Dermis microvascular lymphatic vessel endothelial cell (primary cell): ENCODE results near the gene KLF16. TPM values are rescaled to one million over a fixed set of nuclear protein-coding genes. Genes with fewer than 3 reads are reported as not detected.
A peak's percentile ranks its signal among the peaks of the same experiment; 100 is the strongest.

ENCODE experiments used
- DNase-seq, 2 donors: peaks; one replicate each; pipeline versions ENCODE4 v3.0.0 to v3.0.0-alpha.2; 2010; ENCODE audit warnings: low read depth in 2 of 2
- total RNA-seq: library from RNA; depleted of rRNA; stranded (reverse); fragments of >200 nt; gene quantifications from 2 replicates; pipeline ENCODE4 v1.2.1, GENCODE V29; 2014

Gene KLF16
- total RNA-seq, 1 donor from 2014 or later: 3.7 TPM

DNA sequence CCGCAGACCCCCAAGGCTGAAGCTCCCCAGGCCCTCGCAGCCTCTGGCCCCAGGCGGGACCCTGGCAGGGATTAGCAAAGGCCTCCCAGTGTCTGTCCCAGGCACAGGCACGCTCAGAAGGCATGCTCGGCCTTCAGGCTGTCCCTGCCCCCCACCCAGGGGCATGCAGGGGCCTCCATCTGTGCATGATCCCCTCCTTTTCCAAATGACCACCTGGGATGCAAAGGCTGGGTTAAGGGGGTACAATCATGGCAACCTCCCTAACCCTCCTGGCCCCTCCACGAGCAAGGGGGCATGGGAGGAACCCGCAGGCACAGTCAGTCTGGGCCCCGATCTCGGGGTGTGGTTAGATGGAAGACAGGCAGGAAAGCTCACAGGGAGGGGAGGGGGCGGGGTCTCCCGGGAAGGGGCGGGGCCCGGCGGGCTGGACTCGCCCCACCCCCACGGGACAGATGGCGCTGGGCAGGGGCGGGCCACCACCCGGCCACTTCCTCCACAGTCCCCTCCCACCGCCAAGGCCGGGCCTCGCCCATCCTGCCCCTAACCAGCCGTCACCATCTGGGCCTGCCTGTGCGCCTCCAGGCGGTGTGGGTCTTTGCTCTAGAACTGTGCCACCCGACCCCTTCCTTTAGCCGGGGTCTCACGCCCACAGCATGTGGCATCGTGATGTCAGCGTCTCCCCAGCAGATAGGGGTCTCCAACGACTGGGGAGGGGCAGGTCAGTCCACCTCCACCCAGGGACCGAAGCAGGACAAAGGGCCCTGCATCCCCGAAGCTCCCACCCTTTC lies 8.1 kb downstream of the KLF16 start:
- peak; percentile 69 to 88 for DNase-seq

DNA sequence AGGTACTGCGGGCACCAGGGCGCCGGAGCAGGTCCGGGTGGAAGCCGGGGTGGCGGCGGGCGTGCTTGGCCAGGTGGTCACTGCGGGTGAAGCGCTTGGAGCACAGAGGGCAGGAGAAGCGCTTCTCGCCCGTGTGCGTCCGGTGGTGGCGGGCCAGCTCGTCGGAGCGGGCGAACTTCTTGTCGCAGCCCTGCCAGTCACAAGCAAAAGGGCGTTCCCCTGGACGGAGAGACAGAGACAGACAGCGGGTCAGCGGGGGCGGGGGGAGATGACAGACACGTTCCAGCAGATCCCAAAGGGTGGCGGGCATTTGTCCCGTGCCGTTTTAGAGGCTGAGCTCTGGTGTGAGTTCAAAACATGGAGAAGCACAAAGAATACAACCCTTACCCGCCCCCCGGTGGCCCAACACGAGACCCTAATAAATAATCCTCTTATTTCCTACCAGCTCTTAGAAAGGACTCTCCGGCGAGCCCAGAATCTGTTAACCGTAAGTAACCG lies 8.8 kb downstream of the KLF16 start:
- DNase-seq: no peak

GRCh38 chr19:1854039-1854541 lies 9.3 kb downstream of the KLF16 start:
- no peak for DNase-seq

DNA sequence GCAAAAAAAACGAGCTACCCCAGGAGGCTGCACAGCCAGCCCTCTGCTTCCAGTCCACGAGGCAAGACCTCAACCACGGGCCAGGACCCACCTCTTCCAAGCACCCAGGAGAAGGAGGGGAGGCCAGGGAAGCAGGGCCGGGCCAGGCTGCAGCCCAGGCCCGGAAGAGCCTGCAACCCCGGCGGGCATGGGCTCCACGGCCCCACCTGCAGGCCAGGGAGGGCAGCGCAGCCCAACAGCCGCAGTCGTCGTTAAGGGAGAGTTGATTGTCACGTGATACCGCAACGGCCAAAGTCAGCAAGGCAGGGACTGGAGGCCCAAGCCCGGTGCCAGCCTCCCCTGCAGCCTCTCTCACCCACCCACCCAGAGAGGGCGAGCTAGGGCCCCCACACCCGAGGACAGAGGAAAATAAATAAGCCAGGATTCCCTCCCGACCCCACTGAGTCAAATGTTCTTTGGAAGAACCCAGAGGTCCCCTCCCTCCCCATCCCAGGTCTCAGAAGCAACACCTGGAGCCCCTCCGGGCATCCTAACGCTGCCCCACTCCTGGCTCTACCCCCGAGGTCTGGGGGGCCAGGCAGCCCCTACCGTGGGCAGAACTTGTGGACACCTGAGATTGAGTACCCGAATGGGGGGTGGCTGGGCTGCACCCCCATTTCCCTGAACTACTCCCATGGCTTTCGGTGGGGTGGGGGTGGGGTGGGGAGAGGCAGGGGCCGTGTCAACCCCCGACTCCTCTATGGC lies 9.9 kb downstream of the KLF16 start:
- peak; percentile 60 to 80 for DNase-seq

DNA sequence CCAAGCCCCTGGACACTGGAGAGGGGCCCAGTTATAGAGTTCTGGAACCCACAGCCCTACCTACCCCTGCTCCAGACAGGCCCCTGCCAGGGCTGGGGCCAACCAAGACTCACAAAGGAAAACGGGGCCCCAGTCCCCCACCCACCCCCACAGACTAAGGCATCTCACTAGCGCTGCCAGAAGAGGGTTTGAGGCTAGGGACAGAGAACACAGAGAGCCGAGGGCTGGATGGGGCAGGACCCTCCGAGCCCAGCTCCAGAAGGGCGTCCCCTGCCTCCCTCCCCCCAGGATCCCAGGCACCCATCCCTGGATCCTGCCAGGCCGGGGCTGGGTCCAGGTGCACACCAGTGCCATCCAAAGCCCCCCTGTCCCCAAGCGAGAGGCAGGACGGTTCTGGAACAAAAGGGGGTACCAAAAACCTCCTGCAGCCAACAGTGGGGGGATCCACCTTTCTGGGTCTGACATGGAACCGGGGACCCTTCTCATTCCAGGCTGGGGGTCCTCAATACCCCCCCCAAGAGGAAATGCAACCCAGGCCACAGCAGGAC lies 10.7 kb downstream of the KLF16 start:
- no peak for DNase-seq

DNA sequence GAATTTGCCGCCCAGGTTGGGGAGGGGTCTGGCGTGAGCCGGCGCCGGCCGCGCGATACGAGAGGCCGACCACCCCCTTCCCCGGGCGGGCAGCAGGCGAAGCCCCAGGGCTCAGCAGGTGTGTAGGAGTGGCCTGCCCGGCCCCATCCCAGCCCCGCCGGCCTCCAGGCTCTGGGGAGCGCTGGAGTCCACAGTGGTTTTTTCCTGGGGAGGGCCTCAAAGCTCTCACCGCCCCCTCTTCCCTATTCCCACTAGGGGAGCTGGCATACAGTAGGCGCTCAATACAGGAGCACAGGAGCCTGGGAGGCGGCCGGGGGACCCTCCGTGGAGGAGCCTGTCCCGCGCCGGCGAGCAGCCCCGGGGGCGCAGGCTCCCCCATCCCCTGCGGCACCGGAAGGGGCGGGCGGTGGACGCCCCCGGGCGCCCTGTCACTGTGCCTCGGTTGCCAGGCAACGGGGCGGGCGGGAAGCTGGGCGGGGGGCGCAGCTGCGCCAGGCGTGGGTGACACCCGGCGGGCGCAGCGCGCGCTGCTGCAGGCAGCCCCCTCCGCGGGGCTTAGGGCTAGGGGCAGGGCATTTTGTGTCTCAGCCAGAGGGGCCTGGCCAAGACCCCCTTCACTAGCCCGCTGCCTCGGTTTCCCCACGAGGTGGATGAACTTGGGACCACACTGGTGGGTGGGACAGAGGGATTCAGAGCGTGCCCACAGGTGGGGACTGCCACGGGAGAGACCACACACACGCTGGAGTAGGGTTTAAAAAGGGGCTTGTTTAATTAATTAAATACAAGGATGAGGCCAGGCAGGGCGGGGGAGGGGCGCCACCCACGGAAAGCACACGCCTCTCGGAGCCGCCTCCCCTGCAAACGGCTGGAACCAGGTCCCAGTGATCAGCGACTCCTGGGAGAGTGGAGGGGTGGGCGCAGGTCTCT lies 11.5 kb downstream of the KLF16 start:
- no peak for DNase-seq

DNA sequence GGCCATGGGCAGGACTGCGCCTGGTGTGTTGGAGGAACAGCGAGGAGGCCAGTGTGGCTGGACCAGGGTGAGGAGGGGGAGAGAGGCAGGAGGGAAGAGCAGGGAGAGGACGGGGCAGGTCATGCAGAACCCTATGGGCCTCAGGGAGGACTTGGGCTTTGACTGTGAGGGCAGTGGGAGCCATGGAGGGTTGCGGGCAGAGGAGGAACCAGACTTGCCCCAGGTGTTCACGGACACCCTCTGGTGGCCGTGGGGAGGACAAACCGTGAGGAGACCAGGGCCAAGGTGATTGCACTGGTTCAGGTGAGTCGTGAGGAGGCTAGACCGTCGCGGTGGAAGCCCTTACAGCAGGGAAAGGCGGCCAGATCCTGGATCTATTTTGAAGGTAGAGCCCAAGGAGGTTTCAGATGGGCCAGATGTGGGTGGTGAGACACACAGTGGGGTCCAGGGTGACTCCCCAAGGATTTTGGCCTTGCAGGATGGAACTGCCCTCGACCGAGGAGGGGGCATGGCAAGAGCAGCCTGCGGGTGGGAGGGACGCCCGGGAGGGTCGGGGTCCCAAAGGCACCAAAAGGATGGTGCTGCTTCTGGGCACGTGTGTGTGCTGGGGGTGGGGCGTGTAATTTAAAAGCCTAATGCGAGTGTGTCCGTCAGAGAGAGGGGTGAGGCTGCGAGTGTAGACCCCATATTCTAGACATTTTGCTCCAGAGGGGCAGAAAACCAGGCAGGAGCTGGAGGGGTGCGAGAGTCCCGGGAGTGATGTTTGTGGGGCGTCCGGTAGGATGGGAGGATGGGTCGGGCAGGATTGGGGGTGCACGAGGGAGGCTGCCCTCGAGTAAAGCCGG lies 12.3 kb downstream of the KLF16 start:
- no peak for DNase-seq

- no peak for DNase-seq
These were observed 13.4 kb downstream of the KLF16 start for GRCh38 chr19:1849886-1850398.

DNA sequence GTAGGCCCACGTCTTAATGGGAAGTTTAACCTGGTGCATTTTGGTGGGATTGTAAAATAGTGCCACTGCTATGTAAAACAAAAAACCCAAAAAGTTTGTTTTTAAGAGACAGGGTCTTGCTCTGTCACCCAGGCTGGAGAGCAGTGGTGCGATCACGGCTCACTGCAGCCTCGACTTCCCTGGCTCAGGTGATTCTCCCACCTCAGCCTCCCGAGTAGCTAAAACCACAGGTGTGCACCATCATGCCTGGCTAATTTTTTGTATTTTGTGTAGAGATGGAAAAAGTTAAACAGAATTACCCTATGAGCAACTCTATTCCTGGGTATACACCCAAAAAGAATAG lies 14.3 kb downstream of the KLF16 start:
- DNase-seq: no peak

GRCh38 chr19:1848399-1849131 lies 14.8 kb downstream of the KLF16 start, which contains the start of gene REXO1:
TSS of gene REXO1 (minus strand) at chr19:1848483. CDS start at chr19:1848358, 125 bp downstream.
- peak; percentile 83 to 94 for DNase-seq

DNA sequence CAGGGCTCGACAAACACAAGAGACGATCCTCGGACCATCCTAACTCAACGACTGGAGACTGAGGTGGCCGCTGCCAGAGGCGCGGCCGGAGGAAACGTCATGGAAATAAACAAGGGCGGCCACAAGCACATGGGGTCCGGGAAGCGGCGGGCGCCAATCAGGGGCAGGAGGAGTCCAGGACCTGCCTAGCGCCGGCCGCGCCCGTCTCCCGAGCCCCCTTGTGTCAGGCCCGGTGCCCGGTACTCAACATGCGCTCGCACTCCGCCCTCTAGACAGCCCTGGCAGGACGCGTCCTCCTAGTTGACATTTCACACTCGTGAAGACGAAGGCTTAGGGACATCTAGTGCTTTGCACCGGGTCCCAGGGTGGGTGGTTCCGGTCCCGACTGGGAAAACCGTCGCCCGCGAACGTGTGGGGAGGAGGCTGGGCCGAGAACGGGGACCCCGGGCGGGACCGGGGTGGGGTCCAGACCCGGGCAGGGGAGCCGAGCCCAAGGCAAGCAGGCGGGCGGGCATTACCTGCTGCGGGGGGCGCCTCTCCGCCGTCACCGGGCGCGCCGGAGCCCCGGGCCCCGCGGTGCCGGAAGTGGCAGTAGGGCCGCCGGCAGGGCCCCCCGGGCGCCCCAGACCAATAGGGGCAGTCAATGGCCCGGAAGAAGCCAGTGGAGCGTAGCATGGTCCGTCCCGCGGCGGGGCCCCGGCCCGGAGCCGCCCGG lies 15.5 kb downstream of the KLF16 start:
- DNase-seq: peak; percentile 70 to 88

DNA sequence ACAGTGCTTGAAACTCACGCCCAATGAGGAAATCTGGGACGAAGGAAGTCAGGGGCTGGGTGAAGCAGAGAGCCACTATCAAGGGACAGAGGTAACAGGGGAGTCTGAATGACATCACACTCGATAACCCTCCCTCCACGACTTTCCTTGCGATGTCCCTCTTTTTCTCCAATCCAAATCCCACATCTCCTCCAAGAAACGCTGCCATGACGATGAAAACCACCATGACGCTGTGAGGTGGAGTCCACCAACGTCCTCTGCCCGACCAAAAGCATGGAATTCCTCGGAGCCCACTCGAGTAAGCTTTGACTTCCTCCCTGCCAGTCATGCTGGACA lies 16.1 kb downstream of the KLF16 start:
- no peak for DNase-seq

GRCh38 chr19:1846517-1847204 lies 16.7 kb downstream of the KLF16 start:
- no peak for DNase-seq

GRCh38 chr19:1845642-1846041 lies 17.7 kb downstream of the KLF16 start:
- no peak for DNase-seq

GRCh38 chr19:1845125-1845515 lies 18.3 kb downstream of the KLF16 start:
- DNase-seq: no peak

DNA sequence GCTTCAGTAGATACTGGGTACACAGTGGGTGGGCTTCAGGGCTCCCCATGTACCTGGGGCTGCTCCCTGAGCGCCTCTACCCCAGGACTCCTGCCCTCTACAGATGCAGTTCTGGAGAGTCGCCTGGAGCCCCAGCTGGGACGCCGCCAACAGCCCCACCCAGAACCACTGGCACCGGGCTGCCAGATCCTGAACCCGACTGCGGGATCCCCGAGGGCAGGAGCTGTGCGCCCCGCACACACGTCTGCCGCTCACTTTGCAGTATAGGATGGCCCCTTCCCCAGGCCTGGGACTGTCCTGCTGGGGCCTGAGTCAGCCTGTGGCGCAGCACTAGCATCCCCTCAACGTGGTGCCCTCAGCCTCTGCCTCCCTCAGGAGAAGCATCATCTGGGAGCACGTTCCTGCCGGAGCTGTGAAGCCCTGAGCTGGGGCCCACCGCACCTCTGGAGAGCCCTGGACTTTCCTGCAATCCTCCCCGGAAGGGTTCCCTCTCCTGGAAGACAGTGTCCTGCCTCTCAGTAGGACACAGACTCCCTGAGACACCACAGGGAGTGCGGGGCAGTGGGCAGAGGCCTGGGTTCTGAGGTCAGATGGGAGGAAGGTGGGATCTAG lies 18.8 kb downstream of the KLF16 start:
- DNase-seq: no peak

- DNase-seq: peak in 1 of 2 donors; percentile 35
These were observed 19.6 kb downstream of the KLF16 start for GRCh38 chr19:1843646-1844394.
